Activated CD4-positive, CD25-positive, alpha-beta regulatory T cell (primary cell): ENCODE results near the gene BRF1.

Source experiments
- DNase-seq, 4 experiments: peaks; one replicate each; lab custom pipeline; 2025; lab: John Stamatoyannopoulos, UW

BRF1 gene

DNA sequence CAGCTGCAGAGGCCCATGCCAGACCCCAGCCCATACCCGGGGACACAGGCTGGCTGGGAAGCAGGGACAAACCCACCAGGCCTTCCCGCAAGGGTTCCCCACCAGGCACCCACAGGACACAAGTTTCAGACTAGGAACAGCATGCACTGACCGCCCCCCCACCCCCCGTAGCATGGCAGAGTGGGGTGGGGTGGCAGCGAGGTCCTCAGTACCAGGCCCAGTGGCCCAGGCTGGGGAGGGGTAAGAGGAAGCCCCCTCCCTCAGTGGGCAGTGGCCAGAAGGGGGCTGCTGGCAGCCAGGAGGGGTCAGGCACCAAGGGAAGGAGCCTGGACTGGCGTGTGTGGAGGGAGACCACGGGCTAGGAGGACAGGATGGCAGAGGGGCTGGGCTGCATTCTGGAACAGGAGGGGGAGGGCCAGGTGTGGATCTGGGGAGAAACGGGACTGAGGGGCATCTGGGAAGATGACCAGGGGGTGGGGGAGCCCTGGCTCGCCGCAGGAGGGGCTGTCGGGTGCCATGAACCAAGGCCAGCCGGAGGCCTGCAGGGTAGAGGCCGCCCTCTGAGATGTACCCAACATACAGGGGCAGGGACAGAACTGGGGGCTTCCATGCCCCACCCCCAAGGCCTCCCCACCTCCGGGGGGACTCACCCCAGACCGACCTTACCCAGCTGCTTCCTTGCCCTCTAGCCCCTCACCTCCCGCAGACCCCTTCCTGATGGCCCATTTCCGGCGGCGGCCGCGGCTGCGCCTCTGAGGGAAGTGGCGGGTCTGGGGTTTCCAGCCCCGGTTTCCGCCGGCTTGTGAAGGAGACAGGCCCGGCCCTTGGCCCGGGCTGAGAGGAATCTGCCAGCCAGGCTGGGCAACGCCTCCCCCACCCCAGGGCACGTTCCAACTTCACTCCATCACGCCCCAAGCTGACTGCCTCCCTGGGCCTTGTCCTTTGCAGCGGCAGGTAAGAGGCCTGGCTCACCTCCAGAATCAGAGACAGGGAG, 126.6 kb downstream of the BRF1 start:
- no peak for DNase-seq

DNA sequence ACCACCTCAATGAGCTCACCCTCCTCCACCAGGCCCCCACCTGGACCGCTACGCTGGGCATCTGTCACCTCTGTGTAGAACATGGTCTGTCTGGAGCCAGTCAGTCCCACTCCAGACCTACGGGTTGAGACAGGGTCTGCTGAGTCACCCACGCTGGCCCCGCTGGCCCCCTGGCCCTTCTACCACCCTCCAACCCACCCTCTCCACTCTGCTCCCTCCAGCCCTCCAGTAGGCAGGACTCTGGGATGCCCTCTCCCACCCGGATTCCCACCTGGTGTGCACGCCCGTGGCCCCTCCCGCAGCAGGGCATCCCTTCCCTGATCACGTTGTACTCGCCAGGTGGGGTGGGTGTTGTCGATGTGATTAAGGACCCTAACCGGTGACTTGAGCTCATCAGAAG, 127.7 kb downstream of the BRF1 start:
- DNase-seq: no peak

GRCh38 chr14:105172476-105172875, 128.3 kb downstream of the BRF1 start:
- no peak for DNase-seq

GRCh38 chr14:105171004-105171673, 129.7 kb downstream of the BRF1 start:
- DNase-seq: no peak

GRCh38 chr14:105169776-105170655, 130.8 kb downstream of the BRF1 start:
- no peak for DNase-seq

DNA sequence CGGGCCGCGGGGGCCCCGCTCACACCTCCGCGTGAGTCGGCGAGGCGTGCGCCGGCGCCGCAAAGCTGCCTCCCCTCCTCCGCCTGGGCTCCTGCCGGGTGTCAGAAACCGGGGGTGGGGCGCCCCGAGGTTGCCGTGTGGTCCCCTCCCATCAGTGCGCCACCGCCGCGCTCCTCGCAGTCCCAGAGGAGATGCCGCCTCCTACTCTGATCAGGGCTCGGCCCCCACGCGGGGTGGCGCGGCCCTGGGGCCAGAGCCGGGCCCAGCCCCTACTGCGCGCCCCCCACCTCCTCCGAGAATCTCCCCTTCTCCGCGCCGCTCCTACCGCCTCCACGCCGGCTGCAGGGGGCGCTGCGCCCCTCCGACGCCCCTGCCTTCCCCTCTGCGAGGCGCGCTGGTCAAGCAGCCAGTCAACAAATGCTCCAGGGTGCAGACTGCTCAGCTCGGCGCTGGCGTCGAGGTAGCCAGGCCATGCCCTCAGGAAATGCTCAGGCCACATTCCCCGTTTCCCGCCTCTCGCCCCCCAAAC, 131.8 kb downstream of the BRF1 start:
- DNase-seq: no peak

GRCh38 chr14:105168496-105168978, 132.3 kb downstream of the BRF1 start, which contains the start of gene JAG2:
Gene JAG2, minus strand, starts transcription at chr14:105168776. Its CDS starts 356 bp downstream, at chr14:105168420.
- DNase-seq: peak in 1 of 4 experiments; percentile 19

DNA sequence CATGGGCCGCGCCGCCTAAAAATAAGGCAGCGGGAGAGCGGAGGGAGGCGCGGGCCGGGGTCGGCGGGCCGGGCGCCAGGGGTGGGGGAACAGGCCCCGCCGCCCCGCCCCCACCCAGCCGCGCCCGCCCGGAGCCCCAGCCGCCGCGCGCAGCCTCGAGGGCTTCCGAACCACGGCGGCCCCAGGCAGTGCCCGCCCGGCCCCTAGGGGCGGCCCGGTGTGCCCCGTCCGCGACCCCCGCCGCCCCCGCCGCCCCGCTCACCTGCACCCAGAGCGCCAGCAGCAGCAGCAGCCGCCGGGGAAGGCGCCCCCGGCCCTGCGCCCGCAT, 132.7 kb downstream of the BRF1 start:
- no peak for DNase-seq

DNA sequence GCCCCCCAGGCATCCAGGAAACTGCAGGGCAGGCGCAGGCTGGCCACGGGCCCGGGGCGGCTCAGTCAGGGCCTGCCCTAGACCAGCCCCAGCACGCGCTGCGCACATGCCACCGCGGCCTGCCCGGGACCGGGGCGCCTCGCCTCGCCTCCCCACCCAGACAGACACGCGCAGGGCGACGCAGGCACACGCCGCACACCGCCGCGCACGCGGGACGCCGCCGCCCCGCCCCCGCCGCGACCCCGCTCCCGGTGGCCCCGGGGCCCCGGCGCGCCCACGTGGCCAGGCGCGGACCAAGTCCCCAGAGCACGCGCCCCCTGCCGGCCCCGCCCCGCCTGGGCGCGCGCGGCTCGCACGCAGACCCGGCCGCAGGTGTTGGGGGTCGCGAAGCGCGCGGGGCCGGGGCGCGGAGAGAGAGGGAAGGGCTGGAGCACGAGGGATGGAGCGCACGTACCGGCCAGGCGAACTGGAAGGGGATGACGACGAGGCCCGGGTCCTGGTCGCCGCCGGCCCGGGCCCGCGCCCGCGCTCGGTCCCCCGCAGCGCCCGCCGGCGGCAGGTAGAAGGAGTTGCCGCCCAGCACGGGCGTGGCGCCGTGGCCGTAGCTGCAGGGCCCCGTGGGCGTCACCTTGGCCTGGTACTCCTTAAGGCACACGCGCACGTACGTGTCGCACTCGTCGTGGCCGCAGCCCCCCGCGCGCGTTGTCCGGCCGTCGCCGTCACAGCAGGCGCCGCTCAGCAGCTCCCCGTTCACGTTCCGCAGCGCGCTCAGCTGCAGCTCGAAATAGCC, 133.3 kb downstream of the BRF1 start:
- no peak for DNase-seq

GRCh38 chr14:105166571-105167302, 134.1 kb downstream of the BRF1 start:
- no peak for DNase-seq

DNA sequence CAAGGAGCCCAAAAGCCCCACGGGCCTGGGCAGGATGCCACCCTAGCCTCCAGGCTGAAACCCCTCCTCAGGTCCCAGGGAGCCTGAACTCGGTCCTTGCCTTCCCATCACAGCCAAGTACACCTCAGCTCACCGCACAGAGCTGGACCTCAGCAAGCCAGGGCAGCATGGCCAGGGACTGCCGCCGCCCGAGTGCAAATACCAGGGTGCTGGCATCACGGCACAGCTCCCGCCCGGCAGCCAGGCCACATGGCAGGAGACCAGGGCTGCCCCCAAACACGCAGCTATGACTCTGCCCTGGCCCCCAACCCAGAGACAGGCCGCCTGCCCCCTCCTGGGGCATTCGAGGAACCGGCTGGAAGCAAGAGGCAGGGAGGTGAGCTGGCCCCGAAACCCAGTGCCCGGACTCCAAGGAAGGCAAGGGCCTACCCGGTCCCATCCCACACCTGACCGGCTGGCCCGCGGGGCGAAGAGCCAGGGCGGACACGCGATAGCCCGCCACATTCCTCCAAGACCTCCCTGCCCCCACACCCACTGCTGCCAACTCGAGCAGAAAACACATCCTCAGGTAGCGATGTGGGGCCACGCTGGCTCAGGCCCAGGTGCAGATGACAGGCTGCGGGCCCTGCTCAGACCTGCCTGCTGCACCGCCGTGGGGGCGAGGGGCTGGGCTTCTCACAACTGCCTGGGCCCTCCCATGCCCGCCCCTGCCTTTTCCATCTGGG, 134.9 kb downstream of the BRF1 start:
- DNase-seq: no peak

GRCh38 chr14:105165134-105165704, 135.6 kb downstream of the BRF1 start:
- DNase-seq: no peak

DNA sequence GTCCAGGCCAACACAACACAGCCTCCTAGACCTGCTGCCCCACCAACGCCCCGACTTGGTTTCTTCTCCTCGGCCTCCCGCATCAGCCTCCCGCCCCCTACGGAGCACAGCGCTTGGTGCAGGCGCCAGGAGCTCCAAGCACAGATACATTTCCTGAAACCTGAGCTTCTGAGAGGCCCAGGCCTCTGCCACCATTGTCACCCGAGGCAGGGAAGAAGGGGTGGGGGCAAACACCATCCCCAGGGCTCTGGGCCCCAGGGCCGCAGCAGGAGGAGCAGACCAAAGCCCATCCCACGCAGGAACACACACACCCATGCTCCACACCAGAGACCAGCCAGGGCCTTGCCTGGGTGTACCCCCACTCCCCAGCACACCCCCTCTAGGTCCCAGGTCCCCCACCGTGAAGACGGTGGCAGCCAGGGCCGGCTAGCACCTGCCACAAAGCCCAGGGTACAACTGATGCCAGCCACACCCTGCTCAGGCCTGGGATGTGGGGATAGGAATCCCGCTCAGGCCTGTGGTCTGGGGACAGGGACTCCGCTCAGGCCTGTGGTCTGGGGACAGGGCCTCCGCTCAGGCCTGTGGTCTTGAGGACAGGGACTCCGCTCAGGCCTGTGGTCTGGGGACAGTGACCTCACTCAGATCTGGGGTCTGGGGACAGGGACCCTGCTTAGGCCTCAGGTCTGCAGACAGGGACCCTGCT, 137.6 kb downstream of the BRF1 start:
- no peak for DNase-seq

DNA sequence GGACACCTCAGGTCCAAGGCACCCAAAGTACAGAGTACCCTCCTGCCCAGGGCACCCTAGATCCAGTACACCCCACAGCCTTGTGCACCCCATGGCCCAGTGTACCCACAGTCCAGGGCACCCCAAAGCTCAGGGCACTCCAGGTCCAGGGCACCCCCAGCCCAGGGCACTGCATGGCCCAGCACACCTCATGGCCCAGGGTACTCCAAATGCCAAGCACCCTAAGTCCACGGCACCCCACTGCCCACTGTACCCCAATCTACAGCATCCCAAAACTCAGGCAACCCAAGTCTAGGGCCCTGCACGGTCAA, 138.2 kb downstream of the BRF1 start:
- no peak for DNase-seq

- no peak for DNase-seq
Measured at GRCh38 chr14:105161964-105162668, 138.7 kb downstream of the BRF1 start.

DNA sequence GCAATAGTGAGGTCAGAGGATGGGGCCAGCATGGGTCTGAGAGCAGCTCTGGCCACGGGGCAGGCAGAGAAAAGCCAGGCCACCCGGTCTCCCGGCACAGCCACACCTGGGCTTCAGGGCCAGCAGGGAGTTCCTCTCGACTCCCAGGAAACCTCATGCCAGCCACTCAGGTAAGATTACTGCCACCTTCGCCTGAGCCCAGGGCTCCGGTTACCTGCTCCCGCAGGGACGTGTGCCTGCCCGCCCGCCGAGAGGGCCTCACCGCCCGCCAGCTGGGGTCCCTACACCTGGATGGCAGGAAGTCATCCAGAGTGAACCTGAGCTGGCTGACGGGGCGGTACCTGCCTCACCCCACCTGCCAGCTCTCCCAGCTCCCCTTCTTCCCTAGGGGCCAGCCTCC, 139.5 kb downstream of the BRF1 start:
- DNase-seq: no peak

GRCh38 chr14:105160776-105161175, 140.0 kb downstream of the BRF1 start:
- no peak for DNase-seq

DNA sequence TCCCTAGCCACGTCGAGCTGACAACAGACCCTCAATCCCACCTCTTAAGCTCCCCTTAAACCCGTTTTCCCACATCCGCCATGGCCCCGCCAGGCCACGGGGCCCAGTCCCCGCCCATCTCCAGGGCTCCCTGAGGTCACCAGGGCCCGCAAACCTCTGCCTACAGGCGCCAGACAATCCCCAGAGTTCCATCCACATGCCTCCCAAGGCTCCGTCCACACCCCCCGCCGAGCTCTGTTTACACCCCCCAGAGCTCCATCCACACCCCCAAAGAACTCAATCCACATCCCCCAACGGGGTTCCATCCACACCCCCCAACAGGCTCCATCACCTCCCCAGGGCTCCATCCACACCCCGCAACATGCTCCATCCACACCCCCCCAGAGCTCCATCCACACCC, 141.5 kb downstream of the BRF1 start:
- no peak for DNase-seq
